Ecto neural progenitor cell (in vitro differentiated cells): Measurements from ENCODE around the gene PPP1R14B.

Source experiments
- DNase-seq: peaks from one replicate; pipeline ENCODE4 v3.0.0-alpha.2; 2018; ENCODE audit warnings: low spot score

Gene PPP1R14B

GRCh38 chr11:64245401-64245796 lies 1.3 kb downstream of the PPP1R14B start:
- no peak for DNase-seq

GRCh38 chr11:64244966-64245365 lies 1.8 kb downstream of the PPP1R14B start:
- no peak for DNase-seq

DNA sequence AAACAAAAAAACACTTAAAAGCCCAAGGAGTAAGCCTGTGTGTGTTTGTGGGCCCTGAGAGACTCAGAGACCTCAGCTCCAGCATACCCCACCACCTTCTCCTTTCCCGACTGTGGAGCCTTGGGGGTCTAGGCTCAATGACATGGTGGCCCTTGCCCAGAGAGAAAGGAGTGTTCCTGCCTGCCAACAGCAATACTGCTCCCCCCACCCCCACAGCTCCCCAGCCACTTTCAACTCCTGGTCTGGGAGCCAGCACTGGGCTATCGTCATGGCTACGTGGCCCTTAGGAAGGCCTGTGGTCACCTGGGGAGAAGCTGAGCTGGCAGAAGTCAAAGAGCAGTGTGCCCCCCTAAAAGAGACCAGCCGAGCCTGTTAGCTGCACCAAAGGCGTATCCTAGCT lies 2.6 kb downstream of the PPP1R14B start:
- no peak for DNase-seq

- DNase-seq: no peak
Measured at GRCh38 chr11:64243236-64243854, 3.4 kb downstream of the PPP1R14B start.

- no peak for DNase-seq
Measured at GRCh38 chr11:64241491-64242374, 5.0 kb downstream of the PPP1R14B start.

DNA sequence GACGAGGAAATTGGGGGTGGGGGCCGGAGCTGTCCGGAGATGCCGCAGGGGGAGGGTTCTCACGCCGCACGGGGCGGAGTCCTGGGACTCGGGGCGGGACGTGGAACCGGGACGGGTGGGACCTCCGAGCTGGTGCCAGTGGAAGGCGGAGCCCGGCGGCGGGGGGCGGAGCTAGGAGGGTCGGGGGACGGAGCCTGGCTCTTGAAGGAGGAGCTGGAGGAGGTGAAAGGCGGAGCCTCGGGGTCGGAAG lies 5.6 kb downstream of the PPP1R14B start:
- DNase-seq: peak; percentile 100

DNA sequence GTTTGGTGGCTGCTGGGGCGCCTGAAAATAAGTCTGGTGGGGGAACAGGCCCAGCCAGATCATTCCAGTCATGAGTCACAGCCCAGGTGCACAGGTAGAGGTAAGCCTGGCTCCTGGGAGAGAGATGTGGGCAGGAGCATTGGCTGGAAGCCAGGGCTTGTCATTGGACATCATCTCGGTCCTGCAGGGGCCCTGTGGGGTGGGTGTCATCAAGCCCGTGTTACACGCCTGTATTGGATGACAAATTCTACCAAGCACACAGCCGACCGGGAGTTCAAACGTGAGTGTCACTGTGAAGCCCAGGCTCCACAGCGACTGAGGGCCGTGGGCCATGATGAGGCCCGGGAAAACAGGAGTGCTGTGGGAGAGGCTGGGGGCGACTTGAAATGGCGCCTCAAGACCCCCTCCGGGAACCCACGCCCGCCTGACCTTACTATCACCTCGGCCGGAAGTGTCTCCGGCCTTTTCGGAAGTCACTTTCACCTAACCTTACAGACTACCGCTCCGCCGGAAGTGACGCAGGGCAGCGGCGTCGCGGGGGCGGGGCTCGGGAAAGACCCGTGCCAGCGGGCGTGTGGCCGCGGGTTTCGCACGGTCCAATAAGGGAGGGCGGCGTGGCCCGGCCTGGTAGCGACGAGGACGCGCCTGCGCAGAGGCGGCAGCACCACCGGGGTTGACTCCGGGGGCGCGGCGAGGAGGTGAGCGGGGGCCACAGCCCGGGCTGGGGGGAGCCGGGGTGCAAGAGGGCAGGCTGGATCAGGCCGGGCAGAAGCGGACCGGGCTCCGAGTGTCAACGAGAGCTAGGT lies 6.1 kb downstream of the PPP1R14B start, which contains the start of gene FKBP2:
FKBP2 (plus strand) TSS at position 661 of the 806 bp plus-strand sequence. CDS start 1,293 bp downstream, outside the sequence.
- peak; percentile 97 for DNase-seq

GRCh38 chr11:64239662-64240434 lies 6.9 kb downstream of the PPP1R14B start:
- DNase-seq: no peak

- no peak for DNase-seq
Measured at GRCh38 chr11:64238999-64239398, 7.7 kb downstream of the PPP1R14B start.

DNA sequence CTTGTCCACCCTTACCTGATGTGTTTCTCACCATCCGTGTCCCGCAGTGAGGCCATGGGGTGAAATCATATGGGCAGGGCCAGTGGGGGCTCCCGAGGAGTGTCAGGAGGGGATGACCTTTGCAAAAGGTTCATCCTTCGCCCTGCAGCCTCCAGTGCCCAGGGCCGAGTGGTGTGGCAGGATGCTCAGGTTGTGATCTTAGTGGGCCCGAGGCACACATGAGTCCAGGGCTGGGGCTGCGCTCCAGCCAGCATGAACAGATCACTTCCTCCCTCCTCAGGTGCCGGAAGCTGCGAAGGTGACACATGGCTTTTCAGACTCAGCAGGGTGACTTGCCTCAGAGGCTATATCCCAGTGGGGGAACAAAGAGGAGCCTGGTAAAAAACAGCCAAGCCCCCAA lies 8.7 kb downstream of the PPP1R14B start:
- DNase-seq: no peak

GRCh38 chr11:64237484-64237951 lies 9.2 kb downstream of the PPP1R14B start:
- no peak for DNase-seq

DNA sequence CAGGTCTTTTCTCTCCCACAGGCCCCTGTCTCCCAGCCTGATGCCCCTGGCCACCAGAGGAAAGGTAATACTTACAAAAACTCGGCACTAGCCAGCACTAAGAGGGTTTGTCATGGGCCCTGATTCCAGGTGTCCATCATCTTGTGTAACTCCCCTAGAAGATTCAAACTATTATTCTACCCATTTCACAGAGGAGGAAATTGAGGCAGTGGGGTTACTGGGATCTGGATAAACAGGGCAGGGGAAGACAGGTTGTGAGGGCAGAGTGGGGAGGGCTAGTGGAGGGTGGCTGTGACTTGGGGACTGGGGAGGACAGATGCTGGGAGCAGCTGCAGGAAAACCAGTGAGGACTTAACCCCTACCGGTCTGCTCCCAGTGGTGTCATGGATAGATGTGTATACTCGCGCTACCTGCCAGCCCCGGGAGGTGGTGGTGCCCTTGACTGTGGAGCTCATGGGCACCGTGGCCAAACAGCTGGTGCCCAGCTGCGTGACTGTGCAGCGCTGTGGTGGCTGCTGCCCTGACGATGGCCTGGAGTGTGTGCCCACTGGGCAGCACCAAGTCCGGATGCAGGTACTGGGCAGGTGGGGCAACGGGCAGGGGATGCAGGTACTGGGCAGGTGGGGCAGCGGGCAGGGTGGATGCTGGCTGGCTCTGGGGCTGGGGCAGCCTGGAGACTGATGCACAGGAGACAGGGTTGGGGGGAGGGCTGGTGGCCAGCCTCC lies 11.1 kb downstream of the PPP1R14B start:
- DNase-seq: no peak

DNA sequence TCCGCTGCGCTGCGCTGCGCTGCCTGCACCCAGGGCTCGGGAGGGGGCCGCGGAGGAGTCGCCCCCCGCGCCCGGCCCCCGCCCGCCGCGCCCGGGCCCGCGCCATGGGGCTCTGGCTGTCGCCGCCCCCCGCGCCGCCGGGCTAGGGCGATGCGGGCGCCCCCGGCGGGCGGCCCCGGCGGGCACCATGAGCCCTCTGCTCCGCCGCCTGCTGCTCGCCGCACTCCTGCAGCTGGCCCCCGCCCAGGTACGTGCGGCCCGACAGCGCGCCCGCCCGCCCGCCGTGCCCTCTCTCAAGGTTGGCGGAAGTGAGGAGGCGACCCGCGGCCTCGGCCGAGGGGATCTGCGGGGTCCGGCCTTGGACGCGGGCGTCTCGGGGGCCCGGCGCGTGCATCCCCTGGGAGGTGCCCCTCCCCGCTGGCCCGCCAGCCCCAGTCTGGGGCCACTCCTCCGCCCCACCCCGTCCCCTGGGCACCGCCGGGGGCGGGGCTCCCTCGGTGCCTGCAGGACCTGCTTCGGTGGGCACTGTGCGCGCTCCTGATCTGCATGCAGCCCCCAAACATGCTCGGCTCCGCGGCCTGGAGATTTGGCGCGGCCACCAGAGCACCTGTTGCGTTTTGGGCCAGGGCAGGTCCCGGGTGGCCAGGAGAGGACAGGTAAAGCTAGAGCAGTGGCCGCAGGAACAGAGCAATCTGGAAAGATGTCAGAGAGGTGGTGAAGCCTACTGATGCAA lies 11.9 kb downstream of the PPP1R14B start:
- no peak for DNase-seq

DNA sequence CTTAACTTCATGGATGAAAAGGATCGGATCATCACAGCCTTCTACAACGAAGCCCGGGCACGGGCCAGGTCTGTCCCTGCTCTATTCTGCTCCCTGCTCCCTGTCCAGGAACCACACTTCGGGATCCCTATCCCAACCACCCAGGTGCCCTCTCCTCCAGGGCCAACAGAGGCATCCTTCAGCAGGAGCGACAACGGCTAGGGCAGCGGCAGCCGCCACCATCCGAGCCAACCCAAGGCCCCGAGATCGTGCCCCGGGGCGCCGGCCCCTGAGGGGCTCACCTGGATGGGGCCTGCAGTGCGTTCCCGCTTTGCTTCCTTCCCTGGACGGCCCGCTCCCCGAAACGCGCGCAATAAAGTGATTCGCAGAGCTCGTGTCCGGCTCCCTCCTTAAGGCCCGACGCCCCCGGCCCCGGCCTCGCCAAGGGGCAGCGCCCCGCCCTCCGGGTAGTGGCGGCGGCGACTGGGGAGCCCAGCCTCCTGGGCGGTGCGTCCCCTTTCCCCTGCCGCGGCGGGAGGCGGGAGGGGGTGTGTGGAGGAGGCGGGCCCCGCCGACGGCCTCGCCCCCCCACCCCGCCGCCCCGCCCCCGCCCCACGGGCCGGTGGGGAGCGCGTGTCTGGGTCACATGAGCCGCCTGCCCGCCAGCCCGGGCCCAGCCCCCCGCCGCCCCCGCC lies 12.7 kb downstream of the PPP1R14B start, which contains the start of gene VEGFB:
VEGFB (plus strand) TSS at position 672 of the 674 bp plus-strand sequence. CDS start 250 bp downstream, outside the sequence.
- peak; percentile 66 for DNase-seq

GRCh38 chr11:64232967-64233315 lies 13.8 kb downstream of the PPP1R14B start:
- DNase-seq: no peak

DNA sequence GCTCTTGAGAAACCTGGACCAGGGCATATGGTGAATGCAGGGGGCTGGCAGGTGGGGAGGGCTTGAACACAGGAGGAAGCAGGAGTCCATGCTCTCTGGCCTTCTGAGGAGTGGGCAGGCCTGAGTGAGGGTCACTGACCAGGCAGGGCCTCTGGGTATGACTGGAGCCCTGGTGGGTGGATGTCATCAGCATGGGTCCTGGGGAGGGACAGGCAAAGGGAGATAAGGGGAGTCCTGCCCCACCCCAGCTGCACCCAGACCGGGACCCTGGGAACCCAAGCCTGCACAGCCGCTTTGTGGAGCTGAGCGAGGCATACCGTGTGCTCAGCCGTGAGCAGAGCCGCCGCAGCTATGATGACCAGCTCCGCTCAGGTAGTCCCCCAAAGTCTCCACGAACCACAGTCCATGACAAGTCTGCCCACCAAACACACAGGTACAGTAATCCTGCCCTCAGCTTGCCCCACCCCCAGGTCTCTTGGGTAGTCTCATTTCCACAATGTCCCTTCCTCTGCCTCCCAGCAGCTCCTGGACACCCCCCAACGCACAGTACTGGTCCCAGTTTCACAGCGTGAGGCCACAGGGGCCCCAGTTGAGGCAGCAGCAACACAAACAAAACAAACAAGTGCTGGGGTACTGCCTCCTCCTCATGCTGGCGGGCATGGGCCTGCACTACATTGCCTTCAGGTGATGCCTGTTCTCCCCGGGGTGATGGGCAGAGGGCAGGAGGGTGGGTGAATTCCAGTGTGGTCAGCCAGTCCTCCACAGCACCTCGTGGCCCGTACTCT lies 14.4 kb downstream of the PPP1R14B start:
- DNase-seq: no peak

DNA sequence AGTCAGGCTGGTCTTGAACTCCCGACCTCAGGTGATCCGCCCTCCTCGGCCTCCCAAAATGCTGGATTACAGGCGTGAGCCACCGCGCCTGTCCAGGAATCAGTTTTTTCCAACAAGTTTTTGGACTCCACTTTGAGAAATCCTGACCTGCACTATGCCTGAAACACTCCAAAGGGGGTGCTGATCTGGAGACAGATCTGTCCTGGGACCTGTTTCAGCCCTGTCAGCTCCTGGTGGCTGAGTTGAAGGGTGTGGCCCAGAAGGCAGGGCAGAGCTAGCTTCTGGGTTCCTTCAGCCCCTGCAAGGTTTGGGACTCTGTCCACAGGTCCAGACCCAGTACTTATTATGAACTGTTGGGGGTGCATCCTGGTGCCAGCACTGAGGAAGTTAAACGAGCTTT lies 15.2 kb downstream of the PPP1R14B start:
- no peak for DNase-seq

- no peak for DNase-seq
Measured at GRCh38 chr11:64230985-64231365, 15.8 kb downstream of the PPP1R14B start.
